HepG2 (cell line): ENCODE measurements around the gene COMMD3.

Experiments used
- GZF1 ChIP-seq: sonication (generic); formaldehyde crosslinking; IDR thresholded peaks from 2 replicates; pipeline ENCODE4 v1.5.1; 2020; ENCODE audit warnings: mild to moderate bottlenecking, missing genetic modification reagents
- ZNF225 ChIP-seq: sonication (generic); formaldehyde crosslinking; IDR thresholded peaks from 2 replicates; pipeline ENCODE4 v1.4.0; 2020; ENCODE audit warnings: mild to moderate bottlenecking, missing genetic modification reagents

DNA sequence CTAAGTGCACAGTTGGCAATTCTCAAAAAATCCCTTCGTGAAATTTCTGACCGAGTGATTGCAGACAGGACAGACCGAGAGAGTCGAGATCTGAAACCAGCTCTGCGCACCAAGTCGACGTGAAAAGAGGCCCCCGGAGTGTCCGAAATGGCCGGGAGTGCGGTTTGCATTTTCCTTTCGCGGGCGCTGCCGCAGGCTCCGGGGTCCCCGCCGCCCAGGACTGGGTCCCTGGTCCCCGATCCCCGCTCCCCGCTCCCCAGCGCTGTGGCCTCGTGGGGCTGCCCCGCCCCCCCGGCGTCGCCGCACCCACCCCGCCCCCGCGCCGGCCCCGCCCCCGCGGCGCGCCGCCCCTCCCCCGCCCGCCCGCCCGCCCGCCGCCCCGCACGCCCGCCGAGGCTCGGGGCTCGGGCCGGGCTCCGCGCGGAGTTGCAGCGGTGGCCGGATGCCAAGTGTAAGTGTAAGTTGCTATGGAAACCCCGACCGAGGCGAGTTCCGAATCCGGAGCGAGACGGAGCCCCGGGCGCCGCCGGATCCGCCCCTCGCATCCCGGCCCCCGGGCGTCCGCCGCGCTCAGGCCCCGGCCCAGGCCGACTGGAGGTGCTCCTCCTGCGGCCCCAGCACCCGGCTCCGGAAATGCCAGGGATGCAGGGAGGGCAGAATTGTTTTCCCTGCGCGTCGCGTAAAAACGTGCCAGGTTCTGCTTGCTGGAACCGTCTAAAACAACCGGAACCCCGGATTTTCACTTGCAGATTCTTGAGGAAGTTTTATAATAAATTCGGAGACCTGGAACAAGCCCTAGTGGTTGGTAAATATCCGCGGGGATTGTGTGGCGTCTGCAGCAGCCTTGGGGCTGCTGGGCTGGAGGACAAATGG, 9.3 kb downstream of the COMMD3 start:
- TF ChIP-seq ZNF225 (CRISPR knock-in tag): no peak
- no peak for TF ChIP-seq GZF1 (CRISPR knock-in tag)
